NCI-H510A treated with DMSO at 0.1 percent for 48 hours (cell line): ENCODE results near the gene TMEM147.

Experiments used
- DNase-seq: peaks from one replicate; lab custom pipeline; 2025; lab: John Stamatoyannopoulos, UW

Gene TMEM147

DNA sequence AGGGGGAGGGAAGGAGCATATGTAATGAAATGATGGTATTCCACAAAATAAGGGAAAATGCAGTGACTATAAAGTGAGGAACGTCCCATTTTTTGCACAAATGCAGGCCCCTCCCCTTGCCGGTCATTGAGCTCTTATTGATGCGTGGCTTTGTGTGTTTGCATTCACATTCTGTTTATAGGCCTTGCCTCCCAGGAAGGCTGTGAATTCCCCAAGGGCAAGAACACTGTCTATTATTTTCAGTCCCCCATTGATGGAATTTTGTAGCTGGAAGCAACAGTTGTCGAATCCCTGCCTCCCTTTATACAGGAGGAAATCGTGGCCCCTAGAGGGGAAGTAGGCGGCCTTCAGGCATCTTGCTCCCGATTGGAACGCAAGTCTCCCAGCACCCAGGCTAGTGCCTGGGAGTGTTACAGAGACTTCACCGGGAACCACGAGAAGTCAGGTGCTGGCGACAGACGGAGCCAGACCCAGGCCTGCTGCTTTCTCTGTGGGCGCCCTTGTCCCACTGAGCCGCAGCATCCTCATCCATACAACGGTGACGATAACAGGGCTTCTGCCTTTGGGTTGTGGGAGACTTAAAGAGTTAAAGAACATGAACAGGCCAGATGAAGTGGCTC lies 24.2 kb upstream of the TMEM147 start:
- no peak for DNase-seq

DNA sequence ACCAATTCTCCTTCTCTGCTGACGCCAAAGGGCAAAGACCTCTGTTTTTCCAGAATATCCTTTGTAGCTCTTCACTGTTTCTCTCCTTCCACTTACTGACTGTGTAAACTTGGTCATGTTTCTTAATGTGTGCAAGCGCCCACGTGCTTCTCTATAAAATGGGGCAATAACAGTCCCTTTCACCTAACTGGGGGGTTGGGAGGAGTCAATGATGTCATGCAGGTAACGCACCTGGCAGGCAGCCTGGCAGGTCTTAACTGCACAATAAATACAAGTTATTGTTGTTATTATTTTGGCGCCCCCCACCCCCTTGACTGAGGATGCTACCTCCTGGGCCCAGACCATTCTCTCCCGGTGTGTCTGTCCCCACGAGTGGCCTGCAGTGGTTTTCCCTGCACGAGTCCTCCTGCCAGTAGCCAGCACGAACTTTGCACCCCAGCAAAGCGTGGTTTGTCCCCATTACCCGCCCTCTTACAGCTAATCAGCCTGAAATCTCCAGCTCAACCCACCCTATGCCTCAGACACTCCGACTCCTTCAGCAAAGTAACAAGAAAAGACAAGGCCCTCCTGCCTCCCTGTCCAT lies 22.6 kb upstream of the TMEM147 start:
- no peak for DNase-seq

DNA sequence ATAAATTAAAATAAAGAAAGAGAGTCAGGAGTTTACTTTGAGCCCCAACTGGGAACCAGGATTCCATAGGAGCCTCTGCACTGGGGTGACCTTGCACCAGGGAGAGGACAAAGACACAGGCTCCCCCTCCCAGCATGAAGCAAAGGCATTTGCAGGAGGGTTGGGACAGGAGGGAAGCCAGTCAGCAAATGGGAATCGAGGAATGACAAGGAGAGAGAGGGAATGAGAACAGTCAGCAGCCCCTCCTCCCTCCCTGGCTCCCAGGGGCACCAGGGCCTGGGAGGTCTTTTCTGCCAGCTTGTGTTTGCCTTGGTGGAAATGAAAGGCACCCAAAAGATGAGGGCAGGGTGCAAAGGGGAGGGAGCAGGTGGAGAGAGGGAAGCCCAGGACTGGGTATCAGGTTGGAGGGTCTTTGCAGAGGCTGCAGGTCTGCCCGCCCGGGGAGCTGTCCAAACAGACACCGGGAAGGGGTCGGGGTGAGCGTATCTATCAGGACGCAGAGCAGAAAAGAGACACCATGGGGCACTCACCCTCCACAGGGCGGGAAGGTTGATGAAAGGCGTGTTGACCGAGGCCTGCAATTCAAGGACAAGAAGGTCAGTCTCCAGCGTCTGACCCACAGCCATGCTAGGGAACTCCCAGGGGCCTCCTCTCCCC lies 21.1 kb upstream of the TMEM147 start:
- DNase-seq, result no peak

DNA sequence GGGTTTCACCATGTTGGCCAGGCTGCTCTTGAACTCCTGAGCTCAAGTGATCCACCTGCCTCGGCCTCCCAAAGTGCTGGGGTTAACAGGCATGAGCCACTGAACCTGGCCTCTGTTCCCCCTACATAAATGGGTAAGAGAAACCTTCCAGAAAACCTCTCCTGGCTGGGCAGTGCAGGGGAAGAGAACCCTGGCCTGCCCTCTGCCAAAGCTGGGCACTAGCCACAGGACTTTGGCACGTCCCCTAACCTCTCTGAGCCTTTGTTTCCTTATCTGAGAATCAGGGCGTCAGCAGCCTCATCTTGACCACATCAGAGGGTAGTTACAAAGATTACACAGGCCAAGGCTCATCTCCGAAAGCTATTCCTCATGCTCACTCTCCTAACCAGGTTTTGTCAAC lies 19.6 kb upstream of the TMEM147 start:
- no peak for DNase-seq

DNA sequence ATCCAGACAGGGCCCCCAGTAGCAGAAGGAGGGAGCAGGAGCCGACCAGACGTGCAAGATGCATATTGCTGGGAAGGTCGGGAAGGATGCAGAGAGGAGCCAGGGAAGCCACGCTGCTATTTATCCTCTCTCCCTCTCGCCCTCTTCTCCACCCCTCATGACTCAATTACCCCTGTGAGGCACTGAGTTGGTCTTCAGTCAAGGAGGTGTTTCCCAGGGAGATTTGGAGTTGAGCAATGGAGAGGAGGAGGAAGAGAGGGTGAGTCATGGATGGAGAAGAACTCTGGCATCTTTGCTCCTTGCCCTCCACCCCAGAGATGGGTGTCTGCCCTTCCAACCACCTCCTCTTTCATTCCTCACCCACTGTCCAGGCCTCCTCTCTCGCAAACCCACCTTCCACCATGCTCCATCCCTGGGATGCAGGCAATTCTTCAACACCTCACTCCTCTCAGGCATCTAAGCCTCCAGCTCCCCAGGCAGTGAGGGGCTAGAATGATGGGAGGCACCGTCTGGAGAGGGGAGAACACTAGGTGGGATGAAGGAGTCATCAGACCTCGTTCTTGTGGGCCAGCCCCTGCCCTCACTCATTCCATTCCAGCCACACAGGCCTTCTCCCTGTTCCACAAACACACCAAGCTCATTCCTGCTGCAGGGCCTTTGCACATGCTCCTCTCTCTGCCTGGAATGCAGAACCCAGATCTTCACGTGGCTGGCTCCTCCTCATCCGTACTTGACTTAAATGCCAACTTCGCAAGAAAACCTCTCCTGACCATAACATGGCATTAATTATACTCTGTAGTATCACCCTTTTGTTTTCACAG lies 17.0 kb upstream of the TMEM147 start, which contains the start of gene SBSN:
Gene SBSN, minus strand, starts transcription at position 94 of the 821 bp plus-strand sequence. Its CDS starts 30 bp downstream, at position 64.
- no peak for DNase-seq

DNA sequence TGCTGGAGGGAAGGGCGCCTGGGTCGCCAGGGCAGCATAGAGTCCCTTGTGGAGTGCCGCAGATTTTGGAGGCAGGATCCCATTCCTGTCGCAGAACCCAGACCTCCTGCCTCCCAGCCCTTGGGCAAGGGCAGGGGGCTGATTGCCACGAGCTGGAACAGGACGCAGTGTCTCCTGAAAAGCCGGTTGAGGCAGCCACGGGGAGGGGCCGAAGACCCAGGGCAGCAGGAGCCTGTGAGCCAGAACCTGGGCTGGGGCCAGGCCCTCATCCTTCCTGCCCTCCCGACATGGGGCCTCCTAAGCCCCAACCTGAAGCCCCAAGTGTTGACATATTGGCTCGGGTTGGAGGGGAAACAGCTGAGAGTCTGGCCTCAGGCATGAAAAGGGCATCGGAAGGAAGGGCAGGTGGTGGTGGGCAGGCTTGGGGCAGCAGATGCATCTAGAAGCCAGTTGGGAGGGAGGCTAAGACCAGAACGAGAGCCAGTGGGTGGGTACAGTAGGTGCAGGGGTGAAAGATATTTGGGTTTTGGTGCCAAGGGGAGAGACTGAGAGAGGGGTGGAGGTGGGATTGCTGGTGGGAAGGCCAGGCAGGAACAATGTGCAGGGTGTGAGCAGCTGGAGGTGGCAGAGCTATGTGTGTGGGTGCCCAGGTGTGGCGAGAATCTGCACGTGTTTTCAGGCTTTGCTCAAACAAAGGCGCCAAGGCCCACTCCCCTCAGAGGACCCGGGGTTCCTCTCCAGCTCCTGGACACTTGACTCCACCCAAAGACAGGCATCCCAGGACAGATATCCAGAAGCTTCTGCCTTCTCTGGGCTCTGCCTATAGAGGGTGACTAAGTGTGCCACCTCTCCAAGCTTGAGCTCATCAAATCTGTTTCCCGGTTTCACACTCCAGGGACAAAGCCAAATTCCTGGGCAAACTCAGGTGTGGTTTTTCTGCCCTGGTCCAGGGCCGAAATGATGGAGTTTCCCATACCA lies 15.9 kb upstream of the TMEM147 start:
- DNase-seq, result no peak

DNA sequence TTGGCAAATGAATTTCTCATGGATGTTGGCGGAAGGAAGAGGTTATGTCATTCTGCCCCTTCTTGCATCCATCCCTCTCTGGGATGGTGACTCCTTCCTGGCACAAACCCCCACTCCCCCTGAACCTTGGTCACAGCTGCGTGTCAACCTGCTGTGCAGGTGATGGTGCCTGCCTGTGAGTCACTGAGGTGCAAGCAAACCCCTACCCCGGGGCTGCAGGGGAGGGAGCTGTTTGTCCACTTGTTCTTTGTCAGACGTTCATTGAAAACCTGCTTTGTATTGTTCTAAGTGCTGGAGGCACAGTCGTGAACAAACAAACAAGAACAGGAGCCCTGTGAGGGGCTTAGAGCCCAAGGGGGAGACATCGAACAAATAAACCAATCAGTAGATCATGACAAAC lies 14.1 kb upstream of the TMEM147 start:
- DNase-seq, result no peak

DNA sequence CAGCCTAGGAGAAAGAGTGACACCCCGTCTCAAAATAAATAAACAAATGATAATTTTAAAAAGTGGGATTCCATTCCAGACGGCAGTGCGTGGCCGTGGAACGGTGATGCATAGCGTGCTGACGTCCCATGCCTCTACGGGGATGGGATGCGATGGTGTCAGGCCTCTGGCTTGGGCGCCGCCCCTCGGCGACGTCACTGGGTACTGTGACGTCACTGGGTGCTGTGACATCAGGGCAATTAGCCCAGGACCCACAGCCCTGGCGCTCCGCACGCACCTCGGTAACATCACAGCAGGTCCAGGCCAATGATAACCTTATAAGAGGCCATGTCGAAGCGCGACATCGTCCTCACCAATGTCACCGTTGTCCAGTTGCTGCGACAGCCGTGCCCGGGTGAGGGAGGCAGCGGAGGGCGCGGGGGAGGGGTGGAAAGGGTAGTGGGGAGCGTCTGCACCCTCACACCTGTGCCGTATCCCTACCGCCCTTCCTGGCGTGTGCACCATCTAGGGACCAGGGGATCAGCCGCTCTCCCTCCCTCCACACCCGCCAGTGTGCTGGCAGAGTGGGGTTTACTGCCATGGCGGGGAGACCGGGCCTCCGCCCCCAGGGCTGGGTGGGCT lies 12.1 kb upstream of the TMEM147 start, which contains the start of gene GAPDHS:
Gene GAPDHS, plus strand, starts transcription at position 256 of the 621 bp plus-strand sequence. Its CDS starts 72 bp downstream, at position 328.
- no peak for DNase-seq

DNA sequence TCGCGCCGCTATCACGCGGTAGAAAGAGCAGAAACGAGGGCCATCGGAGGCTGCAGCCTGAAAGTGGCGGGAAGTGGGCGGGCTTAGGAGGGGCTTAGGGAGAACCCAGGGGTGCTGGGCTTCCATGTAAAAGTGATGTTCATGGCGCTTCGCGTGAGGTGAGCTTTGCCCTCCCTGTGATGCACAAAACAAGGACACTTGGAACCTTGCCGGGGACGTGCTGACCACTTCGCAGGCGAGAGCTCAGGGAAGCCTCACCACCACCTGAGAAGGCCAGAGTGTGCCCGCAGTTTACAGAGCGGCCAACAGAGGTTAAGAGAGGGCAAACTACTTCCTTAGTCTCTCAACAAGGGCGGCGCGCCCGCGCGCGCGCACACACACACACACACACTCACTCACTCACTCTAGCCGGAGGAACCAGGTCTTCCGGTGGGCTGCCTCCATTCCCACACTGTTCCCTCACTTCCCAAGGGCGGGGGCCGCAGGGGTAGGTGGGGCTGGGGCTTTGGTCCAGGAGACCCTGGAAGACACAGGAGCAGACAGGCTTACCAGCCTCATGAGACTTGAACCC lies 11.5 kb upstream of the TMEM147 start:
- DNase-seq, result no peak

DNA sequence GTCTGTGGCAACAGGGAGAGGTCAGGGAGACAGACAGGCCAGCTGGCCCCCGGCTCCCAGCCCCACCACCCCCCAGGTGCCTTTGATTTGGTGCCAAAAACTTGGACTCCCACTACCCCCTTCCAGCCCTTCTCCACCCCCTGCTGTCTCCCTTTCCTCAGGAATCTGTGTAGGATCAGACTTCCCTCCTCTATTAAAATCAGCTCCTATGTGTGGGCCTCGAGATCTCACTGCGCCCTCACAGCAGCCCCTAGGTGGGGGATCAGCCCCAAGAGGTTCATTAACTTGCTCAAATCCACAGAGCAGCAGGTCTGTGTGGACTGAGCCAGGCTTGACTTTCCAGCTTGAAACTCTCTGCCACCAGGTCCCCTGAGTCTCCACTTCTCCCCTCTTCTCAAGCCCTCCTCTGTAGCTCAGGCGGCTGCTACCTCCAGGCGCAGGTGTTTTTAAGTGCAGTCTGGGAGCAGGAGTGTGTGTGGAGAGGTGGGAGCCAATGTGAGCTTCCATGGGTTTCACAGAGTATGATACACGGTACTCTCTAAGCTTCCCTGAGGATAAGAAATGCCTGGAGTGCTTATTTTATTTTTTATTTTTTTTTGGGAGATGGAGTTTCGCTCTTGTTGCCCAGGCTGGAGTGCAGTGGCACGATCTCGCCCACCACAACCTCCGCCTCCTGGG lies 10.5 kb upstream of the TMEM147 start:
- DNase-seq, result no peak

DNA sequence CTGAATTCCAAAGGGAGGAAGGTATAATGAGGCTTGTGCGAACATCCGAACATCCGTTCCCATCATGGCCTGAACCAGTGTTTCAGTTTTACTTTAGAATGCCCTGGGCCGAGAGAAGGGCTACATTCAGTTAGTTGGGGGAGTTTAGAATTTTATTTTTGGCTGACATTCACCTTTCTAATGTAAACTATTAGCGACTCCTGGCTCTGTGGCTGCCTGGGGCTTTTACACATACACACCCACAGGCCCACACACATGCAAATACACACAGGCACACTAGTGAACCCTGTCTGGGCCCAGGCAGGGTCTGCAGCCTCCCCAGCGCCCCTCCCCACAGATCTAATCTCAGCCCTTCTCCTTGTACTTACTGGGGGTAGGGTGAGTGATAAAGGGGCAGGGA lies 6.1 kb upstream of the TMEM147 start:
- DNase-seq, result no peak

DNA sequence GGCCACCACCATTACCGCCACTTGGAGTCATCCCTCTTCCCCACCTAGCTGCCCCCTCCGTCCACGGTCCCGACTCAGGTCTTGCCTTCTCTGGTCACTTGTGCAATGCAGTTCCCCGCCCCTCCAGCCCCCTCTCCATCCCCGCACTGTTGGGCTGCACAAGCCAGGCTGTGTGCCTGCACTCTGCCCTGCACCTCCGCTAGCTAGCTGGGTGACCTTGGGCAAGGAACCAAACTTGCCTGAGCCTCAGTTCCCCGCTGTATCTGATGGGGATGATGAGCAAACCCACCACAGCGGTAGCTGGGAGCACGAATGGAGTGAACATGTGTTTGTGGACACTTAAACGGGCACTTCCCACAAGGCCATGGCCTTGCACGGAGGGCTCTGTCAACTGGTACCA lies 5.6 kb upstream of the TMEM147 start:
- no peak for DNase-seq

DNA sequence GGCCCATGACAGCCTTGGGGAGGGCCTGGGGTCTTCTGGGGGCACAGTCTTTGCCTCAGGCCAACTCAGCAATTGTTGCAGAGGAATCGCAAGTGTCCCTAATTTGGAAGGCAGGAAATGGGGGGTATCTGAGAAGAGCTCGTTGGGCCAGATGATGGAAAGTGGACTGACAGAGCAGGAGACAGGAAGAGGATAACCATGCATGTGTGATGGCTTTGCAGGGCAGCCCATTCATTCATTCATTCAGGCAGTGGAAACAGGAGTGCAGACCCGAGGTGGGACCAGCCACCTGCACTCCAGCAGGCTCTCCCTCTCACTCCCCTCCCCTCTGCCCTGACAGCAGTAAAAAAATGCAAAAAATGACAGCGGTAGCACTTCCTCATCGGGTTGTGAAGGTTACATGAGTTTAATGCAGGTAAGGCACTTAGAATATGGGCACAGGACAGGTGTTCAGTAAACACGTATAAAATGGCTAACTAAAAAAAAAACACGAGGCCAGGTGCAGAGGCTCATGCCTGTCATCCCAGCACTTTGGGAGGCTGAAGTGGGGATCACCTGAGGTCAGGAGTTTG lies 5.0 kb upstream of the TMEM147 start:
- no peak for DNase-seq

DNA sequence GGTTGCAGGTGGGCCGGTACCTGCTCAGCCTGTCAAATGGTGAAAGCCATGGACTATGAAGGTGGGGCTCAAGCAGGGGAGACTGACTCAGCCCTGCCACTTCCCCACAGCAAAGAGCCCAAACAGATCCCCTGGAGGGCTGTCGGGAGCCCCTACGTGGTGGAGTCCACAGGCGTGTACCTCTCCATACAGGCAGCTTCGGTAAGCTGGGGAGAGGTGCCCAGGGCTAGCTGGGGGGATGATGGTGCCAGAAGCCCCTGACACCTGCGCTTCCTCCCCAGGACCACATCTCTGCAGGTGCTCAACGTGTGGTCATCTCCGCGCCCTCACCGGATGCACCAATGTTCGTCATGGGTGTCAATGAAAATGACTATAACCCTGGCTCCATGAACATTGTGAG lies 3.2 kb upstream of the TMEM147 start:
- no peak for DNase-seq

DNA sequence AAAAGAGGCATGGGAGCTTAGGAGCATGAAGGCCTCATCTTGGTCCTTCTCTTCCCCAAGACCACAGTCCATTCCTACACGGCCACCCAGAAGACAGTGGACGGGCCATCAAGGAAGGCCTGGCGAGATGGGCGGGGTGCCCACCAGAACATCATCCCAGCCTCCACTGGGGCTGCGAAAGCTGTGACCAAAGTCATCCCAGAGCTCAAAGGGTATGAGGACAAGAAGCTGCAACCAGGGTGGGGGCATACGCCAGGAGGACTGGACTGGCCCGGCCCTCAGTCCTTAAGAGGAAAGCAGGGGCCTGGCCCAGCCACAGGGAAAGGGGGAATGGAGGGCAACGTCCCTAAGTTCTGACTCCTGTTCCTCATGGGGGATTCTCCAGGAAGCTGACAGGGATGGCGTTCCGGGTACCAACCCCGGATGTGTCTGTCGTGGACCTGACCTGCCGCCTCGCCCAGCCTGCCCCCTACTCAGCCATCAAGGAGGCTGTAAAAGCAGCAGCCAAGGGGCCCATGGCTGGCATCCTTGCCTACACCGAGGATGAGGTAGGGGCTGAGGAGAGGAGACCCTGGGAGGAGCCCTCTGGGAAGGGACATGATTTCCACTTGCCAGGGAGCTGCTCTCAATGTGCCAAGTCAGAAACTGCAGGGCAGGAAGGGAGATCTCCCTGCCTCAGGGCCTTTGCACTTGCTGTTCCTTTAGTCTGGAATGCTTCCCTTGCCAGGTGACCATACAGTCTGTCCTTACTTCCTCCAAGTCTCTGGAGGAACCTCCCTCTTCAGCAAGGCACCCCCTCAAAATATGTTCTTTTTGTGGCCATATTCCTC lies 1.9 kb upstream of the TMEM147 start:
- DNase-seq, result no peak

DNA sequence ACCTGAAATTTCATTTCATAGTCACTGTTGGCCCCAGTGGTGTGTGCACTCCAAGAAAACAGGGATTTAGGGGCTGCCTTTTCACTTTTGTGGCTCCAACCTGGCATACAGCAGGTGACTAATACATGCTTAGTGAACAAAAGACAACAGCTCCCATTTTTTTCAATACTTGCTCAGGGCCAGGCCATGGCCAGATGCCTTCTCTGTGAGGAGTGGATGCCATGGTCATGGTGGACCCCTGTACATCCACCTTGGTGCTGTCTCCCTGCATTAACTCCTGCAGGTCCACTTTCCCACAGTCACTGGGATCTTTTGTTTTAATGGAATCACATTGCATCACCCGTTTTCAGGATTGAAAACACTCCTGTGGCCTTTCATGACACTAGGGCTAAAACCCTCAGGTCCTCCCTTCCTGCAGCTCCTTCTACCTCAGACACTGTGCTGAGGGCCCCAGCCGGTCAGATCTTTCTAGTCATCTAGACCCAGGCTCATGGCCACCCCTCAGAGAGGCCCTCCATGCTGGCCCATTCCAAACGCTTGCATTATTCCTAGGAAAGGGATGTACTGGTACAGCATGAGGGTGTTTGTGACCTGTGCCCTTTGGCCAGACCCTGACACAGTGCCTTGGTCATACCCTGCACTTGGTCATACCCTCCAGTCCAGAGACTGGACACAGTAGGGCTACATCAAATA lies 1.2 kb upstream of the TMEM147 start:
- DNase-seq, result no peak

DNA sequence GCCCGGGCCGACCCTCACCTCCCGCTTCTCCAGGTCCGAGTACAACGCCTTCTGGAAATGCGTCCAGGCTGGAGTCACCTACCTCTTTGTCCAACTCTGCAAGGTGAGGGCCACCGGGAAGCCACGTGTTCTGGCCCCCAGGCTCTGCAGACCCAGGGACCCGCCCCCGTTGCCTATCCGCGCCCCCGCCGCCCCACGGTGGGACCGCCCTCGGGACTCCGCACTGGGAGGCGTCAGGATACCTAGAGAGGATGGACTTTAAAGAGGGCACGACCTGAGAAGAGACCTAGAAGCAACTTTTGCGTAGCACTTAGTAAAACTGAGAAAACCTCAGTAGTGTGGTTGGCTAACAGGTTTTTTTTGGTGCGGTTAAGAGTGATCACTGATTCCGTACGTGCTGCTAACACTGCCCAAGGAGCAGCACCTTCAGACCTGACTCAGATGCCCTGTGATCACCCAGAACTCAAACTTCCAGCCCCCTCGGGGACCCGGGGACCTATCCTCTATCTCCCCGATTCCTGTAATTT lies 492 bp downstream of the TMEM147 start:
- DNase-seq, result peak; percentile 35

DNA sequence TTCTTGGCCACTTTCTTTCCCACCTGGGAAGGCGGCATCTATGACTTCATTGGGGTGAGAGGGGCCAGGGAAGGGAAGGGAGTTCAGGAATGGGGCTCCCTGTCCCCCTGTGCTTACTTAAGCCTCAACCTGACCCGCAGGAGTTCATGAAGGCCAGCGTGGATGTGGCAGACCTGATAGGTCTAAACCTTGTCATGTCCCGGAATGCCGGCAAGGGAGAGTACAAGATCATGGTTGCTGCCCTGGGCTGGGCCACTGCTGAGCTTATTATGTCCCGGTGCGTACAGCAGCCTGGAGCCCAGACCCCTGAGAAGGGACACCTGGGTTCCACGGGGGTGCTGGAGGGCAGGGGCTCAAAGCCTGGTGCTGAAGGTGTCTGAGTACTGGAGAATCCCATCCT lies 1.1 kb downstream of the TMEM147 start:
- no peak for DNase-seq
